ENCODE measurements around the gene CHRDL2. TPM values are rescaled to one million over a fixed set of nuclear protein-coding genes. Genes with fewer than 3 reads are reported as not detected.
A peak's percentile ranks its signal among the peaks of the same experiment; 100 is the strongest.

Gene CHRDL2
- total RNA-seq, 1 experiment from 2014 or later = 2.5 TPM

GRCh38 chr11:74746868-74747267 is 15.6 kb upstream of the CHRDL2 start:
- H3K36me3 Mint-ChIP-seq (ENCODE audit: insufficient read depth, unreplicated experiment) = peaks cover 7% of the 10 kb centered on the region
- peaks cover 18% of the 10 kb centered on the region for H3K4me1 Mint-ChIP-seq (ENCODE audit: low read depth, unreplicated experiment)
- H3K27ac Mint-ChIP-seq (ENCODE audit: unreplicated experiment) = no peak overlapping the region
- POLR2A ChIA-PET = no interaction called here
- CTCF ChIA-PET = no interaction called here
- TF ChIP-seq CTCF (IDR thresholded peaks at IDR 0.05; ENCODE audit: insufficient read depth in 1 of 2, low read depth in 1 of 2, low read length in 1 of 2, severe bottlenecking in 1 of 2, unreplicated experiment in 1 of 2) = no peak
- intact Hi-C loops (cut with micrococcal nuclease; ENCODE audit: unreplicated experiment) = no loop called here
- no peak overlapping the region for H3K4me3 Mint-ChIP-seq (ENCODE audit: unreplicated experiment)
- Histone ChIP-seq H3K27me3 (replicated peaks; ENCODE audit: control insufficient read depth, insufficient read depth, low read length) (no peaks in the 10 kb centered on the region), H3K4me3 (ENCODE audit: low read depth, low read length) (no peak overlapping the region), H3K9me3 (no peaks in the 10 kb centered on the region), H3K36me3 (ENCODE audit: control insufficient read depth, insufficient read depth, low read length) (no peaks in the 10 kb centered on the region), H3K4me1 (peaks cover 9% of the 10 kb centered on the region)
- no peak for DNase-seq
- no TSS peak for BruUV-seq (replicated peaks)
- H3K27me3 Mint-ChIP-seq (ENCODE audit: insufficient read depth, unreplicated experiment) = no peaks in the 10 kb centered on the region
- peaks cover 9% of the 10 kb centered on the region for H3K9me3 Mint-ChIP-seq (ENCODE audit: unreplicated experiment)

DNA sequence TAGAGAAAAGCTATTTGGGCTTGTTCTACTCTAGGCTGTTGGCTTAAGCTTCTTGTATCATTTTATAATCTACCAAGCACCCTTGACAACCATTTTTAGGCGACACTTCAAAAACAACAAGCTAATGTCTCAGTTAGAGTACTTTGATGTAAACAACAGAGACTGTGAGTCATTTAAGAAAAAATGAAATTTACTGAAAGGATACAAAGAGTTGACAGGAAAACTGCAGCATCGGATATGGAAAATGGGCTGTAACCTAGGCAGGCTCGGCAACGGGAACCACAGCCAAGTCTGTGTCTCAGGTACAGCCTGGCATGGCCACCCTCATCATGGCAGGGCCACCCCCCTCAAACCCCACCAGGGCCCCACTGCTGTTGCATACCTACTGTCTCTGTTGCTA is 13.1 kb upstream of the CHRDL2 start:
- Mint-ChIP-seq H3K27me3 (ENCODE audit: insufficient read depth, unreplicated experiment) (no peaks in the 10 kb centered on the region), H3K4me1 (ENCODE audit: low read depth, unreplicated experiment) (peaks cover 11% of the 10 kb centered on the region), H3K27ac (ENCODE audit: unreplicated experiment) (no peak overlapping the region), H3K4me3 (ENCODE audit: unreplicated experiment) (no peak overlapping the region), H3K9me3 (ENCODE audit: unreplicated experiment) (peaks cover 9% of the 10 kb centered on the region), H3K36me3 (ENCODE audit: insufficient read depth, unreplicated experiment) (peaks cover 1% of the 10 kb centered on the region)
- Histone ChIP-seq H3K27me3 (replicated peaks; ENCODE audit: control insufficient read depth, insufficient read depth, low read length) (no peaks in the 10 kb centered on the region), H3K36me3 (ENCODE audit: control insufficient read depth, insufficient read depth, low read length) (no peaks in the 10 kb centered on the region), H3K4me3 (ENCODE audit: low read depth, low read length) (no peak overlapping the region), H3K4me1 (peaks cover 9% of the 10 kb centered on the region), H3K9me3 (peaks cover 5% of the 10 kb centered on the region)
- no peak for DNase-seq
- intact Hi-C loops (cut with micrococcal nuclease; ENCODE audit: unreplicated experiment) = no loop called here
- CTCF ChIA-PET = interaction anchor here (0.9 kb wide), 1 partner anchor 42 kb away, joined by 3 read pairs; no protein-coding TSS in a partner anchor
- BruUV-seq (replicated peaks) = no TSS peak
- no peak for TF ChIP-seq CTCF (IDR thresholded peaks at IDR 0.05; ENCODE audit: insufficient read depth in 1 of 2, low read depth in 1 of 2, low read length in 1 of 2, severe bottlenecking in 1 of 2, unreplicated experiment in 1 of 2)
- POLR2A ChIA-PET = no interaction called here

- Histone ChIP-seq H3K4me3 (ENCODE audit: low read depth, low read length) (no peak overlapping the region), H3K4me1 (peaks cover 9% of the 10 kb centered on the region), H3K36me3 (ENCODE audit: control insufficient read depth, insufficient read depth, low read length) (no peaks in the 10 kb centered on the region), H3K27me3 (replicated peaks; ENCODE audit: control insufficient read depth, insufficient read depth, low read length) (no peaks in the 10 kb centered on the region), H3K9me3 (peaks cover 5% of the 10 kb centered on the region)
- Mint-ChIP-seq H3K4me3 (ENCODE audit: unreplicated experiment) (no peak overlapping the region), H3K36me3 (ENCODE audit: insufficient read depth, unreplicated experiment) (no peaks in the 10 kb centered on the region), H3K9me3 (ENCODE audit: unreplicated experiment) (peaks cover 9% of the 10 kb centered on the region), H3K27me3 (ENCODE audit: insufficient read depth, unreplicated experiment) (no peaks in the 10 kb centered on the region), H3K4me1 (ENCODE audit: low read depth, unreplicated experiment) (peaks cover 10% of the 10 kb centered on the region), H3K27ac (ENCODE audit: unreplicated experiment) (no peak overlapping the region)
- intact Hi-C loops (cut with micrococcal nuclease; ENCODE audit: unreplicated experiment) = no loop called here
- TF ChIP-seq CTCF (IDR thresholded peaks at IDR 0.05; ENCODE audit: insufficient read depth in 1 of 2, low read depth in 1 of 2, low read length in 1 of 2, severe bottlenecking in 1 of 2, unreplicated experiment in 1 of 2) = no peak
- peak in 1 of 2 experiments; percentile 30 for DNase-seq
- ChIA-PET POLR2A (no interaction called here), CTCF (interaction anchor here (0.9 kb wide), 1 partner anchor 41 kb away, joined by 3 read pairs; no protein-coding TSS in a partner anchor)
- BruUV-seq (replicated peaks) = no TSS peak
Measured at GRCh38 chr11:74743640-74744039, 12.4 kb upstream of the CHRDL2 start.
